Mesenchymal stem cell (in vitro differentiated cells and primary cell): ENCODE data around the gene ZNF33B.

ENCODE experiments used
- DNase-seq: peaks from one replicate; pipeline ENCODE4 v3.0.0-alpha.2; 2013
- H2AFZ ChIP-seq: one replicate; pipeline ENCODE4 v1.6.1; 2013; ENCODE audit warnings: low read depth, mild to moderate bottlenecking, control low read depth, inconsistent platforms, low read length, moderate library complexity
- H2AK5ac ChIP-seq: 2 replicates; pipeline ENCODE4 v1.6.1; 2013; ENCODE audit warnings: low read length, moderate library complexity, mild to moderate bottlenecking, inconsistent platforms; ENCODE audit not compliant: severe bottlenecking
- H2BK120ac ChIP-seq: one replicate; pipeline ENCODE4 v1.6.1; 2013; ENCODE audit warnings: low read depth, mild to moderate bottlenecking, inconsistent platforms, low read length, moderate library complexity
- H2BK12ac ChIP-seq, 2 experiments: one replicate each; pipeline ENCODE4 v1.6.1; 2013; ENCODE audit warnings: inconsistent platforms in 2 of 2, low read length in 2 of 2, mild to moderate bottlenecking in 2 of 2, moderate library complexity in 2 of 2, control low read depth in 1 of 2
- H2BK15ac ChIP-seq: one replicate; pipeline ENCODE4 v1.6.1; 2013; ENCODE audit warnings: mild to moderate bottlenecking, low read depth, inconsistent platforms; ENCODE audit not compliant: poor library complexity, severe bottlenecking
- H2BK5ac ChIP-seq: 2 replicates; pipeline ENCODE4 v1.6.1; 2013; ENCODE audit warnings: low read depth, mild to moderate bottlenecking, low read length, control low read depth, inconsistent platforms; ENCODE audit not compliant: poor library complexity, severe bottlenecking
- H3K14ac ChIP-seq, 2 experiments: one replicate each; pipeline ENCODE4 v1.6.1; 2013; ENCODE audit warnings: inconsistent platforms in 2 of 2, low read length in 2 of 2, control low read depth in 1 of 2, mild to moderate bottlenecking in 1 of 2, moderate library complexity in 1 of 2
- H3K18ac ChIP-seq, 2 experiments: one replicate each; pipeline ENCODE4 v1.6.1; 2013; ENCODE audit warnings: inconsistent platforms in 2 of 2, low read length in 2 of 2, control low read depth in 1 of 2, low read depth in 1 of 2, mild to moderate bottlenecking in 1 of 2
- H3K23ac ChIP-seq, 2 experiments: one replicate each; pipeline ENCODE4 v1.6.1; 2013; ENCODE audit warnings: inconsistent platforms in 2 of 2, low read length in 2 of 2, mild to moderate bottlenecking in 2 of 2, moderate library complexity in 2 of 2, control low read depth in 1 of 2
- H3K27ac ChIP-seq: 2 replicates; pipeline ENCODE4 v1.5.1; 2013; ENCODE audit warnings: mild to moderate bottlenecking, moderate library complexity, low read length, control low read depth, inconsistent platforms; ENCODE audit not compliant: poor library complexity, severe bottlenecking
- H3K27me3 ChIP-seq, 2 experiments: 2 replicates each; pipeline versions ENCODE4 v1.6.1 to v1.7.0; 2013; ENCODE audit warnings: low read length in 2 of 2, mild to moderate bottlenecking in 2 of 2, moderate library complexity in 2 of 2, control low read depth in 1 of 2, inconsistent platforms in 1 of 2; ENCODE audit not compliant: control insufficient read depth in 1 of 2, insufficient read depth in 1 of 2
- H3K36me3 ChIP-seq, 2 experiments: 2 replicates each; pipeline versions ENCODE4 v1.6.1 to v1.7.0; 2013; ENCODE audit warnings: low read length in 2 of 2, control low read depth in 1 of 2, inconsistent platforms in 1 of 2, low read depth in 1 of 2, mild to moderate bottlenecking in 1 of 2; ENCODE audit not compliant: insufficient read depth in 2 of 2, control insufficient read depth in 1 of 2
- H3K4ac ChIP-seq, 2 experiments: one replicate each; pipeline ENCODE4 v1.6.1; 2013; ENCODE audit warnings: inconsistent platforms in 2 of 2, low read length in 2 of 2, mild to moderate bottlenecking in 2 of 2, moderate library complexity in 2 of 2, control low read depth in 1 of 2, low read depth in 1 of 2
- H3K4me1 ChIP-seq: 2 replicates; pipeline ENCODE4 v1.6.1; 2013; ENCODE audit warnings: low read depth, low read length, control low read depth; ENCODE audit not compliant: control insufficient read depth, insufficient read depth
- H3K4me2 ChIP-seq: 2 replicates; pipeline ENCODE4 v1.6.1; 2013; ENCODE audit warnings: low read length, mild to moderate bottlenecking, inconsistent platforms; ENCODE audit not compliant: poor library complexity, severe bottlenecking
- H3K4me3 ChIP-seq, 2 experiments: 2 replicates each; pipeline versions ENCODE4 v1.5.1 to v1.7.0; 2013; ENCODE audit warnings: low read length in 2 of 2, mild to moderate bottlenecking in 2 of 2, control low read depth in 1 of 2, low read depth in 1 of 2; ENCODE audit not compliant: insufficient read depth in 1 of 2
- H3K79me1 ChIP-seq: replicated peaks from 2 replicates; pipeline ENCODE4 v1.6.1; 2013; ENCODE audit warnings: mild to moderate bottlenecking, control low read depth, low read length, inconsistent platforms; ENCODE audit not compliant: poor library complexity, severe bottlenecking
- H3K9ac ChIP-seq: 2 replicates; pipeline ENCODE4 v1.7.0; 2013; ENCODE audit warnings: mild to moderate bottlenecking, low read length, moderate library complexity
- H3K9me3 ChIP-seq: 2 replicates; pipeline ENCODE4 v1.7.0; 2013; ENCODE audit warnings: mild to moderate bottlenecking, low read length; ENCODE audit not compliant: control insufficient read depth
- H4K8ac ChIP-seq: one replicate; pipeline ENCODE4 v1.6.1; 2013; ENCODE audit warnings: inconsistent platforms, mild to moderate bottlenecking, low read length, moderate library complexity
- H4K91ac ChIP-seq: one replicate; pipeline ENCODE4 v1.6.1; 2013; ENCODE audit warnings: mild to moderate bottlenecking, low read length, inconsistent platforms
- WGBS: methylation state at CpG from one replicate; pipeline ENCODE4 v1.1.7; 2013; ENCODE audit warnings: mixed read lengths; 5-methylcytosine and 5-hydroxymethylcytosine counted together

ZNF33B gene

DNA sequence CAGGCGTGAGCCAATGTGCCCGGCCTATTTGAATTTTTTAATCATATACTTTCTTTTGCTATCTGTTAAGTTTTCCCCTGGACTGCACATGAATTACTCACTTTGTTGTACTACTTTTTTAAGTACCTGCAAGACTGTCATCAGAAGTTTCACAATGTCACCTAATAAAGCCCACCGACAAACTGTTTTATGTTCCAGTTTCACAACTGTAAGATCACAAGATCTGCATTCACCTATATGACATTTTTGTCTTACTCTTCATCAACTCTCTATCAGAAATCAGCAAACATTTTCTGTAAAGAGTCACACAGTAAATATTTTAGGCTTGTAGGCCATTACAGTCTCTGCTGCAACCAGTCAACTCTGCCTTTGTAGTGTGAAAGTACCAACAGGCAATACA is 88.5 kb downstream of the ZNF33B start:
- Histone ChIP-seq H4K91ac (no peak overlapping the region), H3K4me1 (peaks cover 11% of the 10 kb centered on the region), H3K23ac (no peak overlapping the region), H2BK5ac (no peak overlapping the region), H2AK5ac (no peak overlapping the region), H4K8ac (no peak overlapping the region), H3K27me3 (no peaks in the 10 kb centered on the region), H3K79me1 (peaks cover 13% of the 10 kb centered on the region), H2AFZ (no peak overlapping the region), H2BK120ac (no peak overlapping the region), H3K4me3 (no peak overlapping the region), H3K27ac (no peak overlapping the region), H3K18ac (no peak overlapping the region), H3K9ac (no peak overlapping the region), H3K4ac (no peak overlapping the region), H2BK12ac (no peak overlapping the region), H2BK15ac (no peak overlapping the region), H3K9me3 (peaks cover 10% of the 10 kb centered on the region), H3K14ac (no peak overlapping the region), H3K4me2 (no peak overlapping the region), H3K36me3 (peaks cover 0 to 12% of the 10 kb centered on the region in 2 experiments)
- DNase-seq: no peak
- WGBS: 96% methylated on average over 3 of the region's 3 CpGs

DNA sequence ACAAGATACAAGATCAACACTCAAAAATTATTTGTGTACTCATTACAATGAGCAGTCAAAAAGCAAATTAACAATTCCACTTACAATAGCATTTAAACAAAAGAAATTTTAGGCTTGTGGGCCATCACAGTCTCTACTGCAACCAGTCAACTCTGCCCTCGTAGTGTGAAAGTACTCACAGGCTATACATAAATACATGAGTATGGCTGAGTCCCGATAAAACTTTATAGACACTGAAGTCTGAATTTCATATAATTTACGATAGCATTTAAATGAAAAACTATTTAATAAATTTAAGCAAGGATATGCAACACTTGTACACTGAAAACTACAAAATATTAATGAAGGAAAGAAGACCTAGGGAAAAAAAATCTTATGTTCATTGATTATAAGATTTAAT is 90.1 kb downstream of the ZNF33B start:
- WGBS: 100% methylated on average over 1 of the region's 3 CpGs
- Histone ChIP-seq H3K79me1 (peaks cover 22% of the 10 kb centered on the region), H3K4me1 (peaks cover 11% of the 10 kb centered on the region), H2AK5ac (no peak overlapping the region), H3K27ac (no peak overlapping the region), H2BK5ac (no peak overlapping the region), H4K91ac (no peak overlapping the region), H2BK15ac (no peak overlapping the region), H3K4me2 (no peak overlapping the region), H3K14ac (no peak overlapping the region), H4K8ac (no peak overlapping the region), H3K4me3 (no peak overlapping the region), H3K36me3 (peaks cover 0 to 12% of the 10 kb centered on the region in 2 experiments), H2BK12ac (no peak overlapping the region), H2BK120ac (no peak overlapping the region), H3K9me3 (peaks cover 23% of the 10 kb centered on the region), H3K18ac (no peak overlapping the region), H2AFZ (no peak overlapping the region), H3K9ac (no peak overlapping the region), H3K23ac (no peak overlapping the region), H3K4ac (no peak overlapping the region), H3K27me3 (no peaks in the 10 kb centered on the region)
- DNase-seq: no peak

DNA sequence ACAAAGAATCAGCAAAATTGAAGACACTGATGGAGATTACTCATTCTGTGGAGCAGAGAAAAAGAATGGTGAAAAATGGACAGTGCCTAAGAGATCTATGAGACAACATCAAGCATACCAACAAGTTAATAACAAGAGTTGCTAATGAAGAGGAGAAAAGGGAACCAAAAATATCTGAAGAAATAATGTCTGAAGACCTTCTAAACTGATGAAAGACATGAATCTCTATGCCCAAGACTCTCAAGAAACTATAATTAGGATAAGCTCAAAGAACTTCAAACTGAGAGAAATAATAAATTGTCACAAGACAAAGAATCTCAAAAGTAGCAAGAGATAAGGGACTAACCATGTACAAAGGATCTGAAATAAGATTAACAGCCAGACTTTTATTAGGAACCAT is 93.4 kb downstream of the ZNF33B start:
- H2BK5ac ChIP-seq: no peak overlapping the region
- no peak overlapping the region for H2BK120ac ChIP-seq
- H4K91ac ChIP-seq: no peak overlapping the region
- DNase-seq: no peak
- H2AFZ ChIP-seq: no peak overlapping the region
- no peak overlapping the region for H3K4ac ChIP-seq
- H3K36me3 ChIP-seq: peaks cover under 1 to 14% of the 10 kb centered on the region in 2 experiments
- H2BK12ac ChIP-seq: no peak overlapping the region
- H3K27me3 ChIP-seq: no peaks in the 10 kb centered on the region
- H3K4me2 ChIP-seq: no peak overlapping the region
- H4K8ac ChIP-seq: no peak overlapping the region
- H3K27ac ChIP-seq: no peak overlapping the region
- H3K4me3 ChIP-seq: no peak overlapping the region
- no peak overlapping the region for H3K18ac ChIP-seq
- H3K79me1 ChIP-seq: peaks cover 9% of the 10 kb centered on the region
- no peaks in the 10 kb centered on the region for H3K4me1 ChIP-seq
- H3K9ac ChIP-seq: no peak overlapping the region
- no peak overlapping the region for H3K14ac ChIP-seq
- no peak overlapping the region for H2AK5ac ChIP-seq
- H3K9me3 ChIP-seq: peaks cover 55% of the 10 kb centered on the region
- no peak overlapping the region for H3K23ac ChIP-seq
- H2BK15ac ChIP-seq: no peak overlapping the region

DNA sequence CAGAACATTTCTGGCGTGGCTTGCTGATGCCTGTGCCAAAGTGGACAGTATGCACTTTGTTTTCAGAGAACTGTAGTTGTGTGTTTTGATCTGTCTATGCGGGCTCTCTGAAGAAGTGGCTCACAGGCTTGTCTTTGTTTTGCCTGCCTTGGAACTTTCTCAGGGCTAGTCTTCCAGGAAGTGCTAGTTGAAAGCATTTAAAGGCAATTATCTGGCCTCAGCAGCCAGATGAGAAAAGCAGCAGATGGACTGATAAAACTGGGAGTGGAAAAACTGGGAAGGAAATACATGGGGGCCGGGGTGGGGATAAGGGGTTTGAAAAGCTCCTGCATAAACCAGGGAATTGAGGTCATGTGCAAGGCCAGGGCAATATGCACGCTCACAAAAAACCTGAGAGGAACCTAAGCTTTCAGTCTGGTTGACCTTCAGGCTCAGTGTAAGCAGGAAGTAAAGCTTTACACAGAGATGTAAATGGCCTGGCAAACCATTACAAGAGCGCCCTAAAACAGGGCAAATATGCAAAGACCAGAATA is 94.5 kb downstream of the ZNF33B start:
- Histone ChIP-seq H3K9ac (no peak overlapping the region), H3K4ac (no peak overlapping the region), H2AK5ac (no peak overlapping the region), H3K4me1 (no peaks in the 10 kb centered on the region), H3K79me1 (peaks cover 15% of the 10 kb centered on the region), H3K18ac (no peak overlapping the region), H3K4me2 (no peak overlapping the region), H3K4me3 (no peak overlapping the region), H3K9me3 (peaks cover 65% of the 10 kb centered on the region), H2BK15ac (no peak overlapping the region), H2BK120ac (no peak overlapping the region), H3K36me3 (peaks cover 11 to 14% of the 10 kb centered on the region in 2 experiments), H2AFZ (no peak overlapping the region), H3K27ac (no peak overlapping the region), H3K27me3 (no peaks in the 10 kb centered on the region), H3K14ac (no peak overlapping the region), H2BK5ac (no peak overlapping the region), H4K91ac (no peak overlapping the region), H3K23ac (no peak overlapping the region), H2BK12ac (no peak overlapping the region), H4K8ac (no peak overlapping the region)
- WGBS: 80% methylated on average over 4 of the region's 5 CpGs
- DNase-seq: no peak
